Caco-2 (cell line): ENCODE results near the gene ITGA5. TPM values are rescaled to one million over a fixed set of nuclear protein-coding genes. Genes with fewer than 3 reads are reported as not detected.
A peak's percentile ranks its signal among the peaks of the same experiment; 100 is the strongest.

Experiments used
- BruUV-seq: library from RNA; stranded (reverse); fragments of 400-500 nt; replicated peaks from 2 replicates; lab custom pipeline; 2021; lab: Mats Ljungman, UMichigan
- CTCF ChIA-PET: fragments of 300-600 bp; sonication (Branson Sonifier 250); formaldehyde crosslinking; loops from one replicate; lab custom pipeline; 2022; ENCODE audit warnings: antibody characterized with exemption; lab: Charles Lee
- POLR2A ChIA-PET: fragments of 300-600 bp; sonication (Branson Sonifier 250); formaldehyde crosslinking; loops from one replicate; lab custom pipeline; 2022; ENCODE audit warnings: antibody characterized with exemption; lab: Charles Lee
- DNase-seq, 2 experiments: peaks; one replicate each; pipeline versions ENCODE4 v3.0.0 to v3.0.0-alpha.2; 2020 to 2022
- H3K27me3 ChIP-seq: replicated peaks from 2 replicates; pipeline ENCODE4 v1.6.0; 2011; ENCODE audit warnings: low read length; ENCODE audit not compliant: control insufficient read depth, insufficient read depth
- H3K36me3 ChIP-seq: 2 replicates; pipeline ENCODE4 v1.5.1; 2011; ENCODE audit warnings: low read length; ENCODE audit not compliant: control insufficient read depth, insufficient read depth
- H3K4me1 ChIP-seq: fragments of 250-450 bp; sonication (Bioruptor Pico); 2 replicates; pipeline ENCODE4 v1.5.1; 2020; ENCODE audit warnings: mild to moderate bottlenecking
- H3K4me3 ChIP-seq: 2 replicates; pipeline ENCODE4 v1.5.1; 2011; ENCODE audit warnings: low read depth, mild to moderate bottlenecking, control low read depth, low read length
- H3K9me3 ChIP-seq: fragments of 250-450 bp; sonication (Bioruptor Pico); 2 replicates; pipeline ENCODE4 v1.5.1; 2020; ENCODE audit warnings: mild to moderate bottlenecking, moderate library complexity
- H3K27ac Mint-ChIP-seq: one replicate; pipeline ENCODE4 v1.8.0; 2022; ENCODE audit warnings: mixed read lengths; ENCODE audit not compliant: unreplicated experiment
- H3K27me3 Mint-ChIP-seq: one replicate; pipeline ENCODE4 v1.8.0; 2022; ENCODE audit warnings: mixed read lengths; ENCODE audit not compliant: insufficient read depth, unreplicated experiment
- H3K36me3 Mint-ChIP-seq: one replicate; pipeline ENCODE4 v1.8.0; 2022; ENCODE audit warnings: mild to moderate bottlenecking, mixed read lengths; ENCODE audit not compliant: insufficient read depth, unreplicated experiment
- H3K4me1 Mint-ChIP-seq: one replicate; pipeline ENCODE4 v1.8.0; 2022; ENCODE audit warnings: low read depth, mixed read lengths; ENCODE audit not compliant: unreplicated experiment
- H3K4me3 Mint-ChIP-seq: one replicate; pipeline ENCODE4 v1.8.0; 2022; ENCODE audit warnings: mild to moderate bottlenecking, moderate library complexity, mixed read lengths; ENCODE audit not compliant: unreplicated experiment
- H3K9me3 Mint-ChIP-seq: one replicate; pipeline ENCODE4 v1.8.0; 2022; ENCODE audit warnings: mixed read lengths; ENCODE audit not compliant: unreplicated experiment
- intact Hi-C: fragments of 100-400 bp; cut with micrococcal nuclease; formaldehyde crosslinking; loops from one replicate; pipeline ENCODE4 v1.10.0; 2022; ENCODE audit not compliant: unreplicated experiment
- total RNA-seq: library from RNA; stranded (reverse); gene quantifications from 2 replicates; pipeline ENCODE4 v1.2.3, GENCODE V29; 2022
- TF ChIP-seq, protein P1 (sequence below), 2 experiments: fragments of 200-600 bp in 1 of 2; IDR thresholded peaks; 1 replicate in 1 of 2; 2 replicates in 1 of 2; pipeline versions ENCODE4 v1.5.1 to v1.8.0; 2011 to 2022; ENCODE audit warnings: antibody characterized with exemption in 1 of 2, control low read depth in 1 of 2, inconsistent platforms in 1 of 2, low read depth in 1 of 2, low read length in 1 of 2, mild to moderate bottlenecking in 1 of 2, moderate library complexity in 1 of 2; ENCODE audit not compliant: insufficient read depth in 1 of 2, severe bottlenecking in 1 of 2, unreplicated experiment in 1 of 2

The ITGA5 gene
- total RNA-seq, 1 experiment from 2014 or later, result 17.3 TPM

DNA sequence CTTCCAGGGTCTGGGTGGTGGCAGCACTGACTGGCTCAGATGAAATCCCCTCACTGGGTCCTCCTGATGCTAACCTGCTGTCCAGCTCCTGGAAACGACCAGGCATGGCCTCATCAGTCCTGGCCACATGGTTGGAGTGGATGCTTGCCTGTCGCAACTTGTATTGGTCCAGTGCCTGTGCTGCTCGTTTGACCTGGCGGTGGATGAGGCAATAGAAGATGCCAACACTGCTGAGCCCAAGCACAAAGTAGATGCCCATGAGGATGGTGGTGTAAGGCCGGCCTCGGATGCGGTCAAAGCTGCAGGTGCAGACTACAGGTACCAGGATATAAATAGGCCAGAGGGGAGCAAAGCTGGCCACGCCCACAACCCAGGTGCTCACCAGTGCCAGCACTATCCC, 56.0 kb downstream of the ITGA5 start:
- Histone ChIP-seq H3K4me1 (peaks cover 7% of the 10 kb centered on the region), H3K9me3 (no peaks in the 10 kb centered on the region), H3K4me3 (no peak overlapping the region), H3K36me3 (no peaks in the 10 kb centered on the region), H3K27me3 (no peaks in the 10 kb centered on the region)
- Mint-ChIP-seq H3K36me3 (no peaks in the 10 kb centered on the region), H3K27ac (no peak overlapping the region), H3K4me1 (no peaks in the 10 kb centered on the region), H3K27me3 (no peaks in the 10 kb centered on the region), H3K4me3 (no peak overlapping the region), H3K9me3 (no peaks in the 10 kb centered on the region)
- intact Hi-C loops, result no loop called here
- no TSS peak for BruUV-seq
- ChIA-PET CTCF (interaction anchor here (1.5 kb wide), 2 partner anchors 17 to 27 kb away, joined by 4 read pairs; no protein-coding TSS in a partner anchor), POLR2A (interaction anchor here (0.9 kb wide), 1 partner anchor 38 kb away, joined by 3 read pairs; the partner anchor contains the start of gene COPZ1)
- TF ChIP-seq, protein P1, sequence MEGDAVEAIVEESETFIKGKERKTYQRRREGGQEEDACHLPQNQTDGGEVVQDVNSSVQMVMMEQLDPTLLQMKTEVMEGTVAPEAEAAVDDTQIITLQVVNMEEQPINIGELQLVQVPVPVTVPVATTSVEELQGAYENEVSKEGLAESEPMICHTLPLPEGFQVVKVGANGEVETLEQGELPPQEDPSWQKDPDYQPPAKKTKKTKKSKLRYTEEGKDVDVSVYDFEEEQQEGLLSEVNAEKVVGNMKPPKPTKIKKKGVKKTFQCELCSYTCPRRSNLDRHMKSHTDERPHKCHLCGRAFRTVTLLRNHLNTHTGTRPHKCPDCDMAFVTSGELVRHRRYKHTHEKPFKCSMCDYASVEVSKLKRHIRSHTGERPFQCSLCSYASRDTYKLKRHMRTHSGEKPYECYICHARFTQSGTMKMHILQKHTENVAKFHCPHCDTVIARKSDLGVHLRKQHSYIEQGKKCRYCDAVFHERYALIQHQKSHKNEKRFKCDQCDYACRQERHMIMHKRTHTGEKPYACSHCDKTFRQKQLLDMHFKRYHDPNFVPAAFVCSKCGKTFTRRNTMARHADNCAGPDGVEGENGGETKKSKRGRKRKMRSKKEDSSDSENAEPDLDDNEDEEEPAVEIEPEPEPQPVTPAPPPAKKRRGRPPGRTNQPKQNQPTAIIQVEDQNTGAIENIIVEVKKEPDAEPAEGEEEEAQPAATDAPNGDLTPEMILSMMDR (IDR thresholded peaks at IDR 0.05; ENCODE audit: insufficient read depth in 1 of 2, low read depth in 1 of 2, low read length in 1 of 2, severe bottlenecking in 1 of 2, unreplicated experiment in 1 of 2), result no peak
- DNase-seq, result no peak

DNA sequence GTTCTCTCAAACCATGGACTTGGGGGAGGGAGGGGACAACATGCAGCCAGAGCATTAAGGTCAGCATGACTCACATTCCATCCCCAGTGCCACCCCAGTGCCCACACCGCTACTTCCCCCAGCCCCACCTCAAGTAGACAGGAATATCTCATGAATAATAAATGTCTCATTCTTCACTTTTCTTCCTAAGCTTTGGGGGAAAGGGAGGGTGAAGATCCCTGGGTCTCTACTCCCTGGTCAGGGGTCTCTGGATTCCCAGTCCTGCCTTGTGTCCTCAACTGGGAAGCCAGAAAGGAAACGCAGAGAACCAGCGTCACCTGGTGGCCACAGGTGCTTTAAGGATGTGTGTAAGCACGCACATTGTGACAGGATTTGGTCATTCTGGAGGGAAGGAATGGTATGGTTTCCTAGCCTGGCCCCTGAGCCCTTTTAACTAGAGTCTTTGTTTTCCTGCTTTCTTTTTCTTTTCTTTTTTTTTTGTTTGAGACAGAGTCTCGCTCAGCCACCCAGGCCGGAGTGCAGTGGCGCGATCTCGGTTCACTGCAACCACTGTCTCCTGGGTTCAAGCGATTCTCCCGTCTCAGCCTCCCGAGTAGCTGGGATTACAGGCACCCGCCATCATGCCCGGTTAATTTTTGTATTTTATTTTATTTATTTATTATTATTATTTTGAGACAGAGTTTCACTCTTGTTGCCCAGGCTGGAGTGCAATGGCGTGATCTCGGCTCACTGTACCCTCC, 58.2 kb downstream of the ITGA5 start:
- no peaks in the 10 kb centered on the region for H3K4me1 Mint-ChIP-seq
- H3K27me3 Mint-ChIP-seq, result no peaks in the 10 kb centered on the region
- no peaks in the 10 kb centered on the region for H3K9me3 Mint-ChIP-seq
- intact Hi-C loops, result loop anchor here (1.0 to 2.0 kb wide), 4 partner anchors 67 to 141 kb away; partner anchors contain the start of genes CBX5 and HNRNPA1
- POLR2A ChIA-PET, result no interaction called here
- H3K36me3 Mint-ChIP-seq, result no peaks in the 10 kb centered on the region
- Histone ChIP-seq H3K4me1 (peaks cover 11% of the 10 kb centered on the region), H3K36me3 (no peaks in the 10 kb centered on the region), H3K4me3 (no peak overlapping the region), H3K27me3 (no peaks in the 10 kb centered on the region), H3K9me3 (no peaks in the 10 kb centered on the region)
- TF ChIP-seq, protein P1 (IDR thresholded peaks at IDR 0.05; ENCODE audit: insufficient read depth in 1 of 2, low read depth in 1 of 2, low read length in 1 of 2, severe bottlenecking in 1 of 2, unreplicated experiment in 1 of 2), result peak; percentile 90 to 97
- no peak overlapping the region for H3K4me3 Mint-ChIP-seq
- peak; percentile 87 to 88 for DNase-seq
- H3K27ac Mint-ChIP-seq, result peak overlapping the region; percentile 48
- BruUV-seq, result no TSS peak
- CTCF ChIA-PET, result interaction anchor here (0.5 to 3.3 kb wide), 6 partner anchors 7 to 146 kb away, joined by 3 to 33 read pairs (median 4); no protein-coding TSS in a partner anchor

DNA sequence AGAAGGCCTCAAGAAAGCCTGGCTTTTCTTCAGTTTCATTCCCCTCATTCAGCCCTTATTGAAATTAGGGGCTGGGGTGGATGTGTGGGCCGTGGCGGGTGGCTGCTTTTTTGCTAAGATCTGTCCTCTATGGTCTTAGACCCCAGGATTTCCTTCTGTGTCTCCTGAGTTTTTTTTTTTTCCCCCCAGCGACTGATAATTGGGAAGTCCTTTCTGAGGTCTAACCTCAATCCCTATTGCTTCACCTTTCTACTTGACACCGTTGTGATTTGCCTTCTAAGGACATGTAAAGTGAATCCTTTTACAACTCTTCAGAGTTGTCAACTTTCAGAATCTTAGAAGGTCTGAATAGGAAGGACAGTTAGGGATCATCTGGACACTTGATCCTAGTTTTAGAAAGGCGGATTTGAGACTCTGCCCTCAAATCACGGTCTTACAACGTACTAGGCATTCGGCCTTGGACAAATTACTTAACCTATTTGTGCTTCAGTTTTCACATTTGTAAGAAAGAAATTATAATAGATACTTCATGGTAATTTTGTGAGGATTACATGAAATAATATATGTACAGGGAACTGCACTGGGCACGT, 59.2 kb downstream of the ITGA5 start:
- intact Hi-C loops, result loop anchor here (1.0 to 2.0 kb wide), 5 partner anchors 23 to 109 kb away; partner anchors contain the start of genes CBX5, HNRNPA1 and NFE2
- Mint-ChIP-seq H3K27me3 (no peaks in the 10 kb centered on the region), H3K36me3 (no peaks in the 10 kb centered on the region), H3K4me1 (peaks cover 4% of the 10 kb centered on the region), H3K4me3 (no peak overlapping the region), H3K9me3 (no peaks in the 10 kb centered on the region), H3K27ac (no peak overlapping the region)
- Histone ChIP-seq H3K4me1 (peaks cover 11% of the 10 kb centered on the region), H3K9me3 (no peaks in the 10 kb centered on the region), H3K27me3 (no peaks in the 10 kb centered on the region), H3K4me3 (peak overlapping the region; percentile 39), H3K36me3 (no peaks in the 10 kb centered on the region)
- POLR2A ChIA-PET, result interaction anchor here (0.9 to 2.9 kb wide), 4 partner anchors 24 to 108 kb away, joined by 4 to 29 read pairs (median 6); partner anchors contain the start of genes CBX5, COPZ1 and HNRNPA1
- CTCF ChIA-PET, result interaction anchor here (0.7 to 3.3 kb wide), 12 partner anchors 8 to 145 kb away, joined by 3 to 44 read pairs (median 5); partner anchors contain the start of genes CBX5, COPZ1 and HNRNPA1
- TF ChIP-seq, protein P1 (IDR thresholded peaks at IDR 0.05; ENCODE audit: insufficient read depth in 1 of 2, low read depth in 1 of 2, low read length in 1 of 2, severe bottlenecking in 1 of 2, unreplicated experiment in 1 of 2), result no peak
- TSS peak; percentile 92 for BruUV-seq
- no peak for DNase-seq
